HL-60 (cell line): ENCODE measurements around the gene KCND2.

Experiments
- DNase-seq, 2 experiments: peaks; one replicate each; pipeline ENCODE4 v3.0.0-alpha.2; 2010 to 2020; ENCODE audit warnings: low read depth in 1 of 2, low spot score in 1 of 2
- H3K27ac ChIP-seq: fragments of 250-450 bp; sonication (Bioruptor Pico); replicated peaks from 2 replicates; pipeline ENCODE4 v1.5.1; 2020; ENCODE audit warnings: mild to moderate bottlenecking, moderate library complexity
- H3K27me3 ChIP-seq: fragments of 250-450 bp; sonication (Bioruptor Pico); 2 replicates; pipeline ENCODE4 v1.5.1; 2021; ENCODE audit warnings: mild to moderate bottlenecking, moderate library complexity; ENCODE audit not compliant: insufficient read depth, poor library complexity, severe bottlenecking
- H3K4me3 ChIP-seq: replicated peaks from 2 replicates; pipeline ENCODE4 v1.5.1; 2011; ENCODE audit warnings: mild to moderate bottlenecking, control low read depth, low read length; ENCODE audit not compliant: insufficient read depth
- GABPA ChIP-seq: IDR thresholded peaks from 2 replicates; pipeline ENCODE4 v1.6.1; 2012; ENCODE audit warnings: low read depth
- POLR2AphosphoS5 ChIP-seq: IDR thresholded peaks from 2 replicates; pipeline ENCODE4 v1.6.1; 2012; ENCODE audit warnings: low read depth
- SPI1 ChIP-seq: IDR thresholded peaks from 2 replicates; pipeline ENCODE4 v1.6.1; 2012; ENCODE audit warnings: low read depth, mild to moderate bottlenecking, borderline replicate concordance
- TF ChIP-seq, protein P1 (sequence below): IDR thresholded peaks from one replicate; pipeline ENCODE4 v1.5.1; 2011; ENCODE audit warnings: low read length, control low read depth, inconsistent platforms; ENCODE audit not compliant: insufficient read depth
- TF ChIP-seq, protein P2 (sequence below): IDR thresholded peaks from 2 replicates; pipeline ENCODE4 v1.6.1; 2012; ENCODE audit warnings: low read depth; ENCODE audit not compliant: insufficient replicate concordance

KCND2 gene

DNA sequence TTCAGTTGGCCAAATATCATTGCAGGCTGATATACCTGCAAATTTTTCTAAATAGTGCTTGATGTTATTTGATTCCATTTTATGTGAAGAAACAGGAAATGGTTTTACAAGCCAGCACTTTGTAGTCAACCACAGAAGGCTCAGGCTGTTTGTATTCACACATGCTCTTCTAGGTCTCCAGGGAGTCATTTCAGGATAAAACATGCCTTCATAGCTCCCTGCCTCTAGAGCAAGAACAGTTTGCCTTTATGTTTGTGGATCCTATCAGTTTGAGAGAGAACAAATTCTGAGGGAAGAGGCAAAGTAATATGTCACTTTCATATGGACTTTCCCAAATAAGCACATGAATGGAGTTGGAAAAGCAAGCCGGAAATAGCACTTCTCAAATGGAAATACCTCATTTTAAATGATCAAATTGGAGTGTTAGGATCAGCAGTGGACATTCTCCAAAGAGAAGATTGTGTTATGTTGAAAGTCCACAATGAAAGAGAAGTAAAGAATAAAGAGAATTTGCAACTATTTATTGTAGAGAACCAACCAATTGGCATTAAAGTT, 277.6 kb downstream of the KCND2 start:
- no peak for TF ChIP-seq GABPA
- TF ChIP-seq SPI1 = no peak
- no peak for TF ChIP-seq POLR2AphosphoS5
- TF ChIP-seq, protein P1, sequence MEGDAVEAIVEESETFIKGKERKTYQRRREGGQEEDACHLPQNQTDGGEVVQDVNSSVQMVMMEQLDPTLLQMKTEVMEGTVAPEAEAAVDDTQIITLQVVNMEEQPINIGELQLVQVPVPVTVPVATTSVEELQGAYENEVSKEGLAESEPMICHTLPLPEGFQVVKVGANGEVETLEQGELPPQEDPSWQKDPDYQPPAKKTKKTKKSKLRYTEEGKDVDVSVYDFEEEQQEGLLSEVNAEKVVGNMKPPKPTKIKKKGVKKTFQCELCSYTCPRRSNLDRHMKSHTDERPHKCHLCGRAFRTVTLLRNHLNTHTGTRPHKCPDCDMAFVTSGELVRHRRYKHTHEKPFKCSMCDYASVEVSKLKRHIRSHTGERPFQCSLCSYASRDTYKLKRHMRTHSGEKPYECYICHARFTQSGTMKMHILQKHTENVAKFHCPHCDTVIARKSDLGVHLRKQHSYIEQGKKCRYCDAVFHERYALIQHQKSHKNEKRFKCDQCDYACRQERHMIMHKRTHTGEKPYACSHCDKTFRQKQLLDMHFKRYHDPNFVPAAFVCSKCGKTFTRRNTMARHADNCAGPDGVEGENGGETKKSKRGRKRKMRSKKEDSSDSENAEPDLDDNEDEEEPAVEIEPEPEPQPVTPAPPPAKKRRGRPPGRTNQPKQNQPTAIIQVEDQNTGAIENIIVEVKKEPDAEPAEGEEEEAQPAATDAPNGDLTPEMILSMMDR = no peak
- TF ChIP-seq, protein P2, sequence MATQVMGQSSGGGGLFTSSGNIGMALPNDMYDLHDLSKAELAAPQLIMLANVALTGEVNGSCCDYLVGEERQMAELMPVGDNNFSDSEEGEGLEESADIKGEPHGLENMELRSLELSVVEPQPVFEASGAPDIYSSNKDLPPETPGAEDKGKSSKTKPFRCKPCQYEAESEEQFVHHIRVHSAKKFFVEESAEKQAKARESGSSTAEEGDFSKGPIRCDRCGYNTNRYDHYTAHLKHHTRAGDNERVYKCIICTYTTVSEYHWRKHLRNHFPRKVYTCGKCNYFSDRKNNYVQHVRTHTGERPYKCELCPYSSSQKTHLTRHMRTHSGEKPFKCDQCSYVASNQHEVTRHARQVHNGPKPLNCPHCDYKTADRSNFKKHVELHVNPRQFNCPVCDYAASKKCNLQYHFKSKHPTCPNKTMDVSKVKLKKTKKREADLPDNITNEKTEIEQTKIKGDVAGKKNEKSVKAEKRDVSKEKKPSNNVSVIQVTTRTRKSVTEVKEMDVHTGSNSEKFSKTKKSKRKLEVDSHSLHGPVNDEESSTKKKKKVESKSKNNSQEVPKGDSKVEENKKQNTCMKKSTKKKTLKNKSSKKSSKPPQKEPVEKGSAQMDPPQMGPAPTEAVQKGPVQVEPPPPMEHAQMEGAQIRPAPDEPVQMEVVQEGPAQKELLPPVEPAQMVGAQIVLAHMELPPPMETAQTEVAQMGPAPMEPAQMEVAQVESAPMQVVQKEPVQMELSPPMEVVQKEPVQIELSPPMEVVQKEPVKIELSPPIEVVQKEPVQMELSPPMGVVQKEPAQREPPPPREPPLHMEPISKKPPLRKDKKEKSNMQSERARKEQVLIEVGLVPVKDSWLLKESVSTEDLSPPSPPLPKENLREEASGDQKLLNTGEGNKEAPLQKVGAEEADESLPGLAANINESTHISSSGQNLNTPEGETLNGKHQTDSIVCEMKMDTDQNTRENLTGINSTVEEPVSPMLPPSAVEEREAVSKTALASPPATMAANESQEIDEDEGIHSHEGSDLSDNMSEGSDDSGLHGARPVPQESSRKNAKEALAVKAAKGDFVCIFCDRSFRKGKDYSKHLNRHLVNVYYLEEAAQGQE = no peak
- no peak overlapping the region for H3K4me3 ChIP-seq
- DNase-seq = no peak
- H3K27me3 ChIP-seq = no peaks in the 10 kb centered on the region
- H3K27ac ChIP-seq = no peak overlapping the region

DNA sequence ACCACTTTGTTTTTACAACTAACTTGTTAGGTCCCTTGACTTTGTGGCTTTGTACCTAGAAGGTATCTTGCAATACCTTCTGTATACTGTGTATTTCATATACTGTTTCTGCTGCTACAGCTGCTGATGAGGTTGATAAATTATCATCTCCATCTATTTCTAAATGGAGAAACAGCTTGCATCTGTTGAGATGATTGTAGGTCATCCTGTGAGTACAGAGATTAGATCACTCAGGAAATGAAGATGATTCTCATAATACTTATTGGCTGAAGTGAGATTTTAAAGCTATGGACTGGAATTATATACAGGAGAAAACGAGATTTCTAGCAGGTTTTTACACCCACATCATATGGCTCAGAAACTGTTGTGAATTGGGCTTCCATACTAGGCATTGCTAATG, 280.5 kb downstream of the KCND2 start:
- Histone ChIP-seq H3K27me3 (no peaks in the 10 kb centered on the region), H3K27ac (no peak overlapping the region), H3K4me3 (no peak overlapping the region)
- TF ChIP-seq GABPA (no peak), POLR2AphosphoS5 (no peak)
- TF ChIP-seq, protein P1 = no peak
- no peak for DNase-seq

DNA sequence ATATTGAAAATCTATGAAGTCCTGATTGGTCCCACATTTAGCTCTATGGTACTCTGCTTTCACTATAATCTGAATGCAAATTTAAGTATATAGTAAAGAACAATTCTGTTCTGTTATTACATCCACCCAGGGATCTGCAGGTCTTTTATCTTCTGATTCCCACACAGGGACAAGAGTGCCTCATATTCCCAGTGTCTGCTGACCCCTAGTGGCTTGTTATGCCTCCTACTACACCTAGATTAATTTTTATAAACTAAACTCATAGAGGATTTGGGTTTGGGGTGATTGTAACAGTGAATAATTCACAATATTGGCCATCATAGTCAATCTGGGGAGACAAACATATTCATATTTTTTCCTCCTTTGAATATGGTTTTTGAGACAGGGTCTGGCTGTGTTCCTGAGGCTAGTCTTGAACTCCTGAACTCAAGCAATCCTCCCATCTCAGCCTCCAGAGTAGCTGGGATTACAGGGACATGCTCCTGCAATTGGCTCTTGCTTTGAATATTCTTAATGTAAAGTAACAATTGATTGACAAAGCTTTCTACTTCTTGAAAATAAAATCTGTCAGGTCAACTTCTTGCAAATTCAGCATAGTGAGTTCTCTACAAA, 282.1 kb downstream of the KCND2 start:
- TF ChIP-seq, protein P1 = peak; percentile 22
- no peak for TF ChIP-seq POLR2AphosphoS5
- Histone ChIP-seq H3K4me3 (no peak overlapping the region), H3K27ac (no peak overlapping the region), H3K27me3 (no peaks in the 10 kb centered on the region)
- DNase-seq = peak in 1 of 2 experiments; percentile 32

DNA sequence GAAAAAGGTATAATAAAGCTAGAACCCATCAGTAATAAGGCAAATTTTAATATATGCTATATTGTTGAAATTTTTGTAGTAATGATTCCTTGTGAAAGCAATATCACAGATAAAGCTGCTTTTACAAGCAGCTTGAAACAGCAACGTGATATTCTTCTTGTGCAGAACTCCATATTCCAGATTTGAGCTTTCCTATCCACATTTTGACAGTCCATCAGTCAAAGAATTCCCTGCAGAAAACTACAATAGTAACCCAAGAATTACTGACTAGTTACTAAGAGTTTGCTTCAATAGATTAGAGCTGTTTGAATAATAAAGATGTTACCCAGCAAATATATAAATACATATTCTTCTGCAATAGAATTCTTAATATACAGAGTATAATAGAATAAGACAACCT, 291.2 kb downstream of the KCND2 start:
- Histone ChIP-seq H3K27me3 (no peaks in the 10 kb centered on the region), H3K4me3 (no peak overlapping the region), H3K27ac (no peak overlapping the region)
- DNase-seq = no peak
- TF ChIP-seq POLR2AphosphoS5 (no peak), SPI1 (no peak), GABPA (no peak)
- TF ChIP-seq, protein P2 = no peak
- TF ChIP-seq, protein P1 = no peak
